A549 (cell line): ENCODE results near the gene ZIC2. TPM values are rescaled to one million over a fixed set of nuclear protein-coding genes. Genes with fewer than 3 reads are reported as not detected.

Experiments used
- ATAC-seq, 2 experiments: fragments of 200-7000 bp in 1 of 2; fragments of >200 bp in 1 of 2; cut with Nextera tagmentation in 1 of 2; cut with Tn5 transposase in 1 of 2; 3 replicates each; pipeline versions ENCODE4 v1.8.0 to v1.9.1; 2018 to 2020; ENCODE audit warnings: mild to moderate bottlenecking in 1 of 2, moderate library complexity in 1 of 2
- CTCF ChIA-PET: fragments of 300-600 bp; sonication (Branson Sonifier 250); formaldehyde crosslinking; extraction: SDS; loops from one replicate; lab custom pipeline; 2021; ENCODE audit warnings: antibody characterized with exemption, inconsistent platforms; lab: Yijun Ruan, JAX
- POLR2A ChIA-PET: fragments of 350-600 bp; formaldehyde crosslinking; extraction: SDS; loops from one replicate; lab custom pipeline; 2021; ENCODE audit warnings: antibody characterized with exemption, inconsistent platforms; lab: Yijun Ruan, JAX
- DNase-seq, 2 experiments: peaks; one replicate each; pipeline versions ENCODE4 v3.0.0 to v3.0.0-alpha.2; 2011 to 2016; ENCODE audit warnings: low read depth in 1 of 2, low spot score in 1 of 2
- FAIRE-seq: peaks from 2 replicates; lab custom pipeline; 2011; peaks lifted over from hg19 to GRCh38; lab: Jason Lieb, UNC
- H3K27ac ChIP-seq, 2 experiments: fragments of >200 bp; sonication (Bioruptor Twin); formaldehyde crosslinking; 3 replicates each; pipeline ENCODE4 v1.5.1; 2016 to 2017
- H3K4me1 ChIP-seq: fragments of >200 bp; sonication (Bioruptor Twin); formaldehyde crosslinking; 3 replicates; pipeline ENCODE4 v1.6.1; 2016
- H3K4me2 ChIP-seq: fragments of >200 bp; sonication (Bioruptor Twin); formaldehyde crosslinking; 3 replicates; pipeline ENCODE4 v1.6.1; 2016
- H3K4me3 ChIP-seq: fragments of >200 bp; sonication (Bioruptor Twin); formaldehyde crosslinking; 3 replicates; pipeline ENCODE4 v1.5.1; 2016
- H3K9me3 ChIP-seq: fragments of >200 bp; sonication (Bioruptor Twin); formaldehyde crosslinking; 3 replicates; pipeline ENCODE4 v1.6.1; 2016
- BHLHE40 ChIP-seq: IDR thresholded peaks from 2 replicates; pipeline ENCODE4 v1.6.1; 2012; ENCODE audit warnings: low read depth, low read length, inconsistent platforms
- CBX8 ChIP-seq: fragments of 200-600 bp; sonication (generic); IDR thresholded peaks from 2 replicates; pipeline ENCODE4 v1.6.1; 2016
- CEBPB ChIP-seq, 2 experiments: fragments of >200 bp in 1 of 2; sonication (Bioruptor Twin) in 1 of 2; formaldehyde crosslinking in 1 of 2; IDR thresholded peaks; 2 replicates each; pipeline ENCODE4 v1.6.1; 2012 to 2016
- CHD2 ChIP-seq: fragments of 150-350 bp; IDR thresholded peaks from 2 replicates; pipeline ENCODE4 v1.6.1; 2014; ENCODE audit warnings: low read length; ENCODE audit not compliant: partially characterized antibody
- ESRRA ChIP-seq: fragments of 150-350 bp; IDR thresholded peaks from 2 replicates; pipeline ENCODE4 v1.6.1; 2014; ENCODE audit warnings: mild to moderate bottlenecking, low read length, borderline replicate concordance
- FOSL2 ChIP-seq, 2 experiments: fragments of 450-650 bp in 1 of 2; fragments of >200 bp in 1 of 2; sonication (Bioruptor Twin) in 1 of 2; formaldehyde crosslinking; IDR thresholded peaks; 2 replicates each; pipeline versions ENCODE4 v1.5.0 to v1.6.1; 2016 to 2020; ENCODE audit warnings: mild to moderate bottlenecking in 1 of 2, moderate library complexity in 1 of 2
- FOXS1 ChIP-seq: fragments of 250-450 bp; sonication (Bioruptor Pico); IDR thresholded peaks from 2 replicates; pipeline ENCODE4 v1.5.0; 2020; ENCODE audit warnings: mild to moderate bottlenecking, moderate library complexity
- HOXA7 ChIP-seq: fragments of 250-450 bp; sonication (Bioruptor Pico); IDR thresholded peaks from 2 replicates; pipeline ENCODE4 v1.5.0; 2020; ENCODE audit warnings: mild to moderate bottlenecking, moderate library complexity
- HOXB13 ChIP-seq: fragments of 250-450 bp; sonication (Bioruptor Pico); IDR thresholded peaks from 2 replicates; pipeline ENCODE4 v1.5.0; 2020; ENCODE audit warnings: low read depth, mild to moderate bottlenecking, moderate library complexity
- JUNB ChIP-seq: fragments of >200 bp; sonication (Bioruptor Twin); formaldehyde crosslinking; IDR thresholded peaks from 2 replicates; pipeline ENCODE4 v1.6.1; 2016
- MAFK ChIP-seq: fragments of 450-650 bp; IDR thresholded peaks from 2 replicates; pipeline ENCODE4 v1.6.1; 2014; ENCODE audit not compliant: partially characterized antibody
- PHF8 ChIP-seq: fragments of 200-600 bp; sonication (generic); IDR thresholded peaks from 2 replicates; pipeline ENCODE4 v1.6.1; 2016; ENCODE audit warnings: low read depth, mild to moderate bottlenecking, antibody characterized with exemption, moderate library complexity, borderline replicate concordance
- RARB ChIP-seq: fragments of 250-450 bp; sonication (Bioruptor Pico); IDR thresholded peaks from 2 replicates; pipeline ENCODE4 v1.8.0; 2021; ENCODE audit warnings: mild to moderate bottlenecking, moderate library complexity
- SMC3 ChIP-seq: fragments of >200 bp; sonication (Bioruptor Twin); formaldehyde crosslinking; IDR thresholded peaks from 3 replicates; pipeline ENCODE4 v1.6.1; 2018; ENCODE audit warnings: inconsistent platforms
- ZFP36 ChIP-seq: fragments of 450-650 bp; IDR thresholded peaks from 2 replicates; pipeline ENCODE4 v1.6.1; 2014; ENCODE audit warnings: borderline replicate concordance; ENCODE audit not compliant: partially characterized antibody
- WGBS: methylation state at CpG from one replicate; pipeline ENCODE4 v1.1.6; 2017; ENCODE audit errors: missing lambda C conversion rate; 5-methylcytosine and 5-hydroxymethylcytosine counted together
- polyA plus RNA-seq, 4 experiments: library from polyadenylated mRNA; depleted of rRNA in 3 of 4; stranded (reverse); fragments of >200 nt; fragmentation: RNase III in 1 of 4; extraction: RNeasy Plus Mini Kit Qiagen cat#74134 plus additional on column Dnase treatment in 1 of 4; gene quantifications; 2 replicates in 3 of 4; 3 replicates in 1 of 4; pipeline ENCODE4 v1.2.3, GENCODE V29; 2011 to 2017
- TF ChIP-seq, protein P1 (sequence below): fragments of 200-600 bp; sonication (generic); IDR thresholded peaks from 2 replicates; pipeline ENCODE4 v1.6.1; 2016; ENCODE audit warnings: antibody characterized with exemption, mild to moderate bottlenecking, moderate library complexity
- TF ChIP-seq, protein P2 (sequence below): fragments of 150-350 bp; IDR thresholded peaks from 2 replicates; pipeline ENCODE4 v1.6.1; 2014; ENCODE audit warnings: low read depth, mild to moderate bottlenecking, low read length
- TF ChIP-seq, protein P3 (sequence below): fragments of >200 bp; sonication (Bioruptor Twin); formaldehyde crosslinking; IDR thresholded peaks from 3 replicates; pipeline ENCODE4 v1.6.1; 2016
- TF ChIP-seq, protein P4 (sequence below): IDR thresholded peaks from 2 replicates; pipeline ENCODE4 v1.6.1; 2012
- TF ChIP-seq, protein P5 (sequence below): IDR thresholded peaks from 2 replicates; pipeline ENCODE4 v1.6.1; 2012
- TF ChIP-seq, protein P6 (sequence below): fragments of 250-450 bp; sonication (Bioruptor Pico); IDR thresholded peaks from 2 replicates; pipeline ENCODE4 v1.5.0; 2021; ENCODE audit warnings: mild to moderate bottlenecking, moderate library complexity, borderline replicate concordance

ZIC2 gene
- polyA plus RNA-seq, 2 of the 4 experiments (the other 2 are of a cell fraction) = 2.1 to 10.3 TPM

DNA sequence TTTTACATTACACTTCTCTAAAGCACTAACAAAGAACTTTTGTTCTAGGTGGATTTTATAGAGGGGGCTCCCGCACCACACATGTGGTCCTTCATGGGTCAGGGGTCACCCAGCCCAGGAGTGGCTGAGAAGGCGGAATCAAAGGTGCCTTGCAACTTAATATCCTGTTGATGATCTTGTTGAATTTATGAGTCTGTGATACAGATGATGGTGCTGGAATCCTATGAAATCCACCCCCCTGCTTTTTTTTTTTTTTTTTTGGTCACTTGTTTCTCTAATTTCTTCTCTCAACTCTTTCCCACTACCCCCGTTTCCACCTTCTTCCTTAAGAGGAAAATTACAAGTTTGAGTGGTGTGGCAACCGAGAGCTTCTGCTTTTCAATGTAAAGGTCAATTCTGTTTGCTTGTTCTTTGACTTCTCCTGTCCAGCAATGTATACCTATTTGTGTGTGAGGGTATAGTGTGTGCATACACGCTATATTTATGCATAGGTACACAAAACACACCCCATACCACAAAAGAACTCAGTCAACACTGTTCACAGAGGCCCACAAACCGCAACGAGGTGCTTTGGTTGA, 4.2 kb upstream of the ZIC2 start (continued):
- TF ChIP-seq, protein P1, sequence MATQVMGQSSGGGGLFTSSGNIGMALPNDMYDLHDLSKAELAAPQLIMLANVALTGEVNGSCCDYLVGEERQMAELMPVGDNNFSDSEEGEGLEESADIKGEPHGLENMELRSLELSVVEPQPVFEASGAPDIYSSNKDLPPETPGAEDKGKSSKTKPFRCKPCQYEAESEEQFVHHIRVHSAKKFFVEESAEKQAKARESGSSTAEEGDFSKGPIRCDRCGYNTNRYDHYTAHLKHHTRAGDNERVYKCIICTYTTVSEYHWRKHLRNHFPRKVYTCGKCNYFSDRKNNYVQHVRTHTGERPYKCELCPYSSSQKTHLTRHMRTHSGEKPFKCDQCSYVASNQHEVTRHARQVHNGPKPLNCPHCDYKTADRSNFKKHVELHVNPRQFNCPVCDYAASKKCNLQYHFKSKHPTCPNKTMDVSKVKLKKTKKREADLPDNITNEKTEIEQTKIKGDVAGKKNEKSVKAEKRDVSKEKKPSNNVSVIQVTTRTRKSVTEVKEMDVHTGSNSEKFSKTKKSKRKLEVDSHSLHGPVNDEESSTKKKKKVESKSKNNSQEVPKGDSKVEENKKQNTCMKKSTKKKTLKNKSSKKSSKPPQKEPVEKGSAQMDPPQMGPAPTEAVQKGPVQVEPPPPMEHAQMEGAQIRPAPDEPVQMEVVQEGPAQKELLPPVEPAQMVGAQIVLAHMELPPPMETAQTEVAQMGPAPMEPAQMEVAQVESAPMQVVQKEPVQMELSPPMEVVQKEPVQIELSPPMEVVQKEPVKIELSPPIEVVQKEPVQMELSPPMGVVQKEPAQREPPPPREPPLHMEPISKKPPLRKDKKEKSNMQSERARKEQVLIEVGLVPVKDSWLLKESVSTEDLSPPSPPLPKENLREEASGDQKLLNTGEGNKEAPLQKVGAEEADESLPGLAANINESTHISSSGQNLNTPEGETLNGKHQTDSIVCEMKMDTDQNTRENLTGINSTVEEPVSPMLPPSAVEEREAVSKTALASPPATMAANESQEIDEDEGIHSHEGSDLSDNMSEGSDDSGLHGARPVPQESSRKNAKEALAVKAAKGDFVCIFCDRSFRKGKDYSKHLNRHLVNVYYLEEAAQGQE = no peak
- TF ChIP-seq CHD2 (no peak), PHF8 (no peak), ZFP36 (no peak), FOSL2 (IDR thresholded peaks at IDR 0.05) (no peak), FOSL2 (CRISPR knock-in tag; IDR thresholded peaks at IDR 0.05) (no peak), FOXS1 (CRISPR knock-in tag) (no peak)
- TF ChIP-seq, protein P2, sequence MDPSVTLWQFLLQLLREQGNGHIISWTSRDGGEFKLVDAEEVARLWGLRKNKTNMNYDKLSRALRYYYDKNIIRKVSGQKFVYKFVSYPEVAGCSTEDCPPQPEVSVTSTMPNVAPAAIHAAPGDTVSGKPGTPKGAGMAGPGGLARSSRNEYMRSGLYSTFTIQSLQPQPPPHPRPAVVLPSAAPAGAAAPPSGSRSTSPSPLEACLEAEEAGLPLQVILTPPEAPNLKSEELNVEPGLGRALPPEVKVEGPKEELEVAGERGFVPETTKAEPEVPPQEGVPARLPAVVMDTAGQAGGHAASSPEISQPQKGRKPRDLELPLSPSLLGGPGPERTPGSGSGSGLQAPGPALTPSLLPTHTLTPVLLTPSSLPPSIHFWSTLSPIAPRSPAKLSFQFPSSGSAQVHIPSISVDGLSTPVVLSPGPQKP = no peak
- TF ChIP-seq, protein P3, sequence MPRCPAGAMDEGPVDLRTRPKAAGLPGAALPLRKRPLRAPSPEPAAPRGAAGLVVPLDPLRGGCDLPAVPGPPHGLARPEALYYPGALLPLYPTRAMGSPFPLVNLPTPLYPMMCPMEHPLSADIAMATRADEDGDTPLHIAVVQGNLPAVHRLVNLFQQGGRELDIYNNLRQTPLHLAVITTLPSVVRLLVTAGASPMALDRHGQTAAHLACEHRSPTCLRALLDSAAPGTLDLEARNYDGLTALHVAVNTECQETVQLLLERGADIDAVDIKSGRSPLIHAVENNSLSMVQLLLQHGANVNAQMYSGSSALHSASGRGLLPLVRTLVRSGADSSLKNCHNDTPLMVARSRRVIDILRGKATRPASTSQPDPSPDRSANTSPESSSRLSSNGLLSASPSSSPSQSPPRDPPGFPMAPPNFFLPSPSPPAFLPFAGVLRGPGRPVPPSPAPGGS = no peak

DNA sequence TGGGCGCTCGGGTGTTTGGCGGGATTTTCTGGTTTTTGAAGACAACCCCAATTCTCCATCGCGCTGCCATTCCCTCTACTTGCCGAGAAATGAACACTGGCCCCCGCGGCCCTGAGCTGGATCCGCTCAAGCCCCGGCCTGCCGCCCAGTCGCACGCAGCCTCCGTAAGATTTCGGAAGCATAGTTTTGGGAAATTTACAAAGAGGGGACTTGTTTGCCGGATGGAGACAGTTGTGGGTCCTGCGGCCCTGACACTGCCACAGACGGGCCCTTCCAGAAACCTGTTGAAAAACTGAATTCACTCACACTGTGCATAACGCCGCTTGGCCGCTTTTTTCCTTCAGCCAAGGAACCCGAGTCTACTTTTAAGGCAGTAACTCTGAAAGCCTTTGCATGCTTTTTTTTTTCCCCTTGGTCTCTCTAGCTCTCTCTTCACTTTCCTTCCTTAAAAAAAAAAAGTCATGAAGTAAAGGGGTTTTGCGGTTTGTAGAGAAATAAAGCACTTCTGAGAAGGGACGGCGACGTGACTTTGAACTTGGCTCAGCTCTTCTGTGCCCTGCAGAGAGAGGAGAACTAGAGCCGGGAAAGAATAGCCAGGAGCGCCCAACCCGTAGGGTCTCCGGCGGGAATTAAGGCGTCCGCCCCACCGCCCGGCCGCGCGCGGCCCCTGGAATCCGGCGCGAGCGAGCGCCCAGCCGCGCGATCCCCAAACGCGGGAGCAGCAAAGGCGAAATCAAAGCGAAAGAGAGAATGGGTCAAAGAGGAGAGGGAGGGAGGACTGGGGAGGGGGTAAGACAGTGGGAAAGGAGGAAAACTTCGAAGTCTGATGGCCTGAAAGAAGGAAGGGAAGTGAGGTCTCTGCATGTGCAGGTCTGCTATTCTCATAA, 3.4 kb upstream of the ZIC2 start:
- ATAC-seq (no peak), DNase-seq (no peak), FAIRE-seq (no peak)
- H3K9me3 ChIP-seq = no peaks in the 10 kb centered on the region
- H3K4me2 ChIP-seq = no peak overlapping the region
- ChIA-PET CTCF (no interaction called here), POLR2A (no interaction called here)
- 97% methylated on average over 52 of the region's 52 CpGs for WGBS
- H3K27ac ChIP-seq = no peak overlapping the region
- peaks cover 4% of the 10 kb centered on the region; the same call in 2 of the 3 replicates for H3K4me1 ChIP-seq
- H3K4me3 ChIP-seq = no peak overlapping the region
- TF ChIP-seq HOXA7 (CRISPR knock-in tag) (no peak), ESRRA (no peak), RARB (CRISPR knock-in tag) (no peak), SMC3 (no peak), CBX8 (no peak), MAFK (no peak), HOXB13 (no peak), JUNB (no peak), CEBPB (IDR thresholded peaks at IDR 0.05) (no peak), BHLHE40 (no peak)
- TF ChIP-seq, protein P4, sequence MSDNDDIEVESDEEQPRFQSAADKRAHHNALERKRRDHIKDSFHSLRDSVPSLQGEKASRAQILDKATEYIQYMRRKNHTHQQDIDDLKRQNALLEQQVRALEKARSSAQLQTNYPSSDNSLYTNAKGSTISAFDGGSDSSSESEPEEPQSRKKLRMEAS = no peak
- TF ChIP-seq, protein P3 = no peak
- TF ChIP-seq, protein P5, sequence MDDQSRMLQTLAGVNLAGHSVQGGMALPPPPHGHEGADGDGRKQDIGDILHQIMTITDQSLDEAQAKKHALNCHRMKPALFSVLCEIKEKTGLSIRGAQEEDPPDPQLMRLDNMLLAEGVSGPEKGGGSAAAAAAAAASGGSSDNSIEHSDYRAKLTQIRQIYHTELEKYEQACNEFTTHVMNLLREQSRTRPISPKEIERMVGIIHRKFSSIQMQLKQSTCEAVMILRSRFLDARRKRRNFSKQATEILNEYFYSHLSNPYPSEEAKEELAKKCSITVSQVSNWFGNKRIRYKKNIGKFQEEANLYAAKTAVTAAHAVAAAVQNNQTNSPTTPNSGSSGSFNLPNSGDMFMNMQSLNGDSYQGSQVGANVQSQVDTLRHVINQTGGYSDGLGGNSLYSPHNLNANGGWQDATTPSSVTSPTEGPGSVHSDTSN = no peak
- TF ChIP-seq, protein P6, sequence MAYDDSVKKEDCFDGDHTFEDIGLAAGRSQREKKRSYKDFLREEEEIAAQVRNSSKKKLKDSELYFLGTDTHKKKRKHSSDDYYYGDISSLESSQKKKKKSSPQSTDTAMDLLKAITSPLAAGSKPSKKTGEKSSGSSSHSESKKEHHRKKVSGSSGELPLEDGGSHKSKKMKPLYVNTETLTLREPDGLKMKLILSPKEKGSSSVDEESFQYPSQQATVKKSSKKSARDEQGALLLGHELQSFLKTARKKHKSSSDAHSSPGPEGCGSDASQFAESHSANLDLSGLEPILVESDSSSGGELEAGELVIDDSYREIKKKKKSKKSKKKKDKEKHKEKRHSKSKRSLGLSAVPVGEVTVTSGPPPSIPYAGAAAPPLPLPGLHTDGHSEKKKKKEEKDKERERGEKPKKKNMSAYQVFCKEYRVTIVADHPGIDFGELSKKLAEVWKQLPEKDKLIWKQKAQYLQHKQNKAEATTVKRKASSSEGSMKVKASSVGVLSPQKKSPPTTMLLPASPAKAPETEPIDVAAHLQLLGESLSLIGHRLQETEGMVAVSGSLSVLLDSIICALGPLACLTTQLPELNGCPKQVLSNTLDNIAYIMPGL (CRISPR knock-in tag) = no peak
- TF ChIP-seq, protein P1 = no peak
